ENCODE data around the gene PIK3C2G. TPM values are rescaled to one million over a fixed set of nuclear protein-coding genes. Genes with fewer than 3 reads are reported as not detected.

PIK3C2G gene
- polyA plus RNA-seq, 3 donors: not detected

DNA sequence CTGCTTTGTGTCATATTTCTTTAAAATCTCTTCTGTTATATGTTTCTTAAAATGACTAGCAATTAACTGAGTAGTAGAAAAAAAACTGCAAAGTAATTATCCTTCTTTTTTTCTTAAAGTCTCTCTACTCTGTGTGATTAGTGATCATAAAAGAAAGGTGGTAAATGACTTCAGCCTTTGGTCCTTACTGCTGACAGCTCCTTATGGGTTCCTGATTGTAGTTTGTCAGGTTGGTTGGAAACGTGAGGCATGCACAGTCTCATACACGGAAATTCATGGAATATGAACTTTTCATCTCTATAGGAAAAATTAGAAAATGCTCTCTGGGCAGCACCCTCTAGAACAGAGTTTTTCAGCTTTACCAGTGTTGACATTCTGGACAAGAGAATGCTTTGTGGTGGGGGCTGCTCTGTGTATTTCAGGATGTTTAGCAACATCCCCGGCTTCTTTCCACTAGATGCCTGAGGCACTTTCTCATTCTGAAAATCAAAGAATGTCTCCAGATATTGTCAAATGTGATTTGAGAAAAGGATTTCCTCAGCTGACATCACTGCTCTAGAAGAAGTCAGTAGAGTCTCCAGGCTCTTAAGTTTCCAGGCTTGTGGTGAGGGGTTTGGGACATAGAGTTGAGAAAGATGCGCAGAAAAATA, 121.0 kb downstream of the PIK3C2G start:
- H3K27ac Mint-ChIP-seq: no peak overlapping the region
- no peaks in the 10 kb centered on the region for H3K27me3 Mint-ChIP-seq (ENCODE audit: low read depth in 3 of 3)

DNA sequence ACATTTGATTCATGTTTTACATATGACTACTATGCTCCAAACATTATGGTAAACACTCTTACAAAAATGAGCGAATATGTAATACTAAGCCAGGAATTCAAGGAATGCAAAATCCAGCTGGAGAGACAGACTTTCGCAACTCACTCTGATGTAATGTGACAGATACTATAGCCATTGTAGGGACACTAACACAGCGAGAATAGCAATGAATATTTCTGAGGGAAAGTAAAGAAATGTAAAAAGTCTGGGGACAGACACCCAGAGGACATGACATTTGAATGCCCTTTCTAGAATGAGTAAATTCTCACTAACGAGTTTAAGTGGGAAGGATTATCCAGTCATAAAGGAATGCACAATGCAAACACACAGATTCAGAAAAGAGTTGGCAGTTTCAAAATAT, 121.9 kb downstream of the PIK3C2G start:
- H3K9me3 Mint-ChIP-seq: peaks cover 0 to 12% (median 1%) of the 10 kb centered on the region in 7 donors
- Histone ChIP-seq H3K27ac (ENCODE audit: low read depth in 1 of 2, low read length in 2 of 2) (no peak overlapping the region), H3K36me3 (replicated peaks in 1 of 2; ENCODE audit: control insufficient read depth in 1 of 2, insufficient read depth in 2 of 2, low read length in 2 of 2) (no peaks in the 10 kb centered on the region), H3K27me3 (ENCODE audit: control insufficient read depth in 2 of 2, insufficient read depth in 2 of 2, low read length in 2 of 2) (no peaks in the 10 kb centered on the region), H3K9ac (ENCODE audit: insufficient read depth, low read length, poor library complexity, severe bottlenecking) (no peak overlapping the region), H3K9me3 (replicated peaks in 1 of 2; ENCODE audit: control insufficient read depth in 1 of 2, insufficient read depth in 1 of 2, low read length in 2 of 2) (no peaks in the 10 kb centered on the region), H2AFZ (ENCODE audit: insufficient read depth, low read depth, low read length, poor library complexity, severe bottlenecking) (no peak overlapping the region), H3K79me2 (ENCODE audit: insufficient read depth, low read length) (no peaks in the 10 kb centered on the region), H4K20me1 (ENCODE audit: insufficient read depth, low read length) (no peaks in the 10 kb centered on the region), H3K4me3 (replicated peaks in 1 of 3; ENCODE audit: low read depth in 2 of 3, low read length in 3 of 3) (no peak overlapping the region), H3K4me2 (replicated peaks; ENCODE audit: extremely low read depth, low read length, poor library complexity, severe bottlenecking) (no peak overlapping the region), H3K4me1 (ENCODE audit: control insufficient read depth in 1 of 2, insufficient read depth in 2 of 2, low read length in 2 of 2) (no peaks in the 10 kb centered on the region)
- no peak overlapping the region for H3K27ac Mint-ChIP-seq
- 97% methylated on average over 3 of the region's 4 CpGs for WGBS (ENCODE audit: insufficient coverage)
- DNase-seq: no peak
- H3K27me3 Mint-ChIP-seq (ENCODE audit: low read depth in 3 of 3): no peaks in the 10 kb centered on the region
- H3K36me3 Mint-ChIP-seq: no peaks in the 10 kb centered on the region
- no peaks in the 10 kb centered on the region for H3K4me1 Mint-ChIP-seq
- no peak overlapping the region for H3K4me3 Mint-ChIP-seq
- TF ChIP-seq, protein P1, sequence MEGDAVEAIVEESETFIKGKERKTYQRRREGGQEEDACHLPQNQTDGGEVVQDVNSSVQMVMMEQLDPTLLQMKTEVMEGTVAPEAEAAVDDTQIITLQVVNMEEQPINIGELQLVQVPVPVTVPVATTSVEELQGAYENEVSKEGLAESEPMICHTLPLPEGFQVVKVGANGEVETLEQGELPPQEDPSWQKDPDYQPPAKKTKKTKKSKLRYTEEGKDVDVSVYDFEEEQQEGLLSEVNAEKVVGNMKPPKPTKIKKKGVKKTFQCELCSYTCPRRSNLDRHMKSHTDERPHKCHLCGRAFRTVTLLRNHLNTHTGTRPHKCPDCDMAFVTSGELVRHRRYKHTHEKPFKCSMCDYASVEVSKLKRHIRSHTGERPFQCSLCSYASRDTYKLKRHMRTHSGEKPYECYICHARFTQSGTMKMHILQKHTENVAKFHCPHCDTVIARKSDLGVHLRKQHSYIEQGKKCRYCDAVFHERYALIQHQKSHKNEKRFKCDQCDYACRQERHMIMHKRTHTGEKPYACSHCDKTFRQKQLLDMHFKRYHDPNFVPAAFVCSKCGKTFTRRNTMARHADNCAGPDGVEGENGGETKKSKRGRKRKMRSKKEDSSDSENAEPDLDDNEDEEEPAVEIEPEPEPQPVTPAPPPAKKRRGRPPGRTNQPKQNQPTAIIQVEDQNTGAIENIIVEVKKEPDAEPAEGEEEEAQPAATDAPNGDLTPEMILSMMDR (IDR thresholded peaks at IDR 0.05): no peak
- intact Hi-C loops (cut with micrococcal nuclease): no loop called here

More for the DNA sequence above, 121.0 kb downstream of the PIK3C2G start:
- Histone ChIP-seq H3K79me2 (ENCODE audit: insufficient read depth, low read length) (no peaks in the 10 kb centered on the region), H4K20me1 (ENCODE audit: insufficient read depth, low read length) (no peaks in the 10 kb centered on the region), H3K4me3 (replicated peaks in 1 of 3; ENCODE audit: low read depth in 2 of 3, low read length in 3 of 3) (no peak overlapping the region), H3K9ac (ENCODE audit: insufficient read depth, low read length, poor library complexity, severe bottlenecking) (no peak overlapping the region), H3K27ac (ENCODE audit: low read depth in 1 of 2, low read length in 2 of 2) (no peak overlapping the region), H3K27me3 (ENCODE audit: control insufficient read depth in 2 of 2, insufficient read depth in 2 of 2, low read length in 2 of 2) (no peaks in the 10 kb centered on the region), H3K36me3 (replicated peaks in 1 of 2; ENCODE audit: control insufficient read depth in 1 of 2, insufficient read depth in 2 of 2, low read length in 2 of 2) (no peaks in the 10 kb centered on the region), H3K9me3 (replicated peaks in 1 of 2; ENCODE audit: control insufficient read depth in 1 of 2, insufficient read depth in 1 of 2, low read length in 2 of 2) (no peaks in the 10 kb centered on the region), H3K4me1 (ENCODE audit: control insufficient read depth in 1 of 2, insufficient read depth in 2 of 2, low read length in 2 of 2) (no peaks in the 10 kb centered on the region), H3K4me2 (replicated peaks; ENCODE audit: extremely low read depth, low read length, poor library complexity, severe bottlenecking) (no peak overlapping the region), H2AFZ (ENCODE audit: insufficient read depth, low read depth, low read length, poor library complexity, severe bottlenecking) (no peak overlapping the region)
- DNase-seq: no peak
- Mint-ChIP-seq H3K4me3 (no peak overlapping the region), H3K4me1 (no peaks in the 10 kb centered on the region), H3K9me3 (peaks cover 0 to 8% (median 1%) of the 10 kb centered on the region in 7 donors), H3K36me3 (no peaks in the 10 kb centered on the region)
- TF ChIP-seq, protein P1 (IDR thresholded peaks at IDR 0.05): no peak
- no CpG with 5 or more reads among the region's 4 CpGs for WGBS (ENCODE audit: insufficient coverage)
- intact Hi-C loops (cut with micrococcal nuclease): no loop called here

All from CD14-positive monocyte (primary cell).